H9 (cell line): Measurements from ENCODE around the gene PC. TPM values are rescaled to one million over a fixed set of nuclear protein-coding genes. Genes with fewer than 3 reads are reported as not detected.

Experiments used
- DNase-seq: peaks from one replicate; pipeline ENCODE4 v3.0.0-alpha.2; 2017
- H2AFZ ChIP-seq: one replicate; pipeline ENCODE4 v1.6.1; 2013; ENCODE audit warnings: mild to moderate bottlenecking, low read length, control low read depth, moderate library complexity
- H2AK5ac ChIP-seq: 2 replicates; pipeline ENCODE4 v1.6.1; 2013; ENCODE audit warnings: low read length, control low read depth, mixed read lengths; ENCODE audit not compliant: insufficient read length
- H2BK120ac ChIP-seq: one replicate; pipeline ENCODE4 v1.6.1; 2013; ENCODE audit warnings: low read depth, mild to moderate bottlenecking, low read length, control low read depth, inconsistent platforms; ENCODE audit not compliant: poor library complexity, severe bottlenecking
- H2BK12ac ChIP-seq: 2 replicates; pipeline ENCODE4 v1.6.1; 2013; ENCODE audit warnings: low read length, control low read depth, mixed read lengths, low read depth; ENCODE audit not compliant: insufficient read length
- H2BK15ac ChIP-seq: 2 replicates; pipeline ENCODE4 v1.6.1; 2013; ENCODE audit warnings: low read depth, low read length, control low read depth
- H2BK20ac ChIP-seq: one replicate; pipeline ENCODE4 v1.6.1; 2013; ENCODE audit warnings: low read depth, mild to moderate bottlenecking, low read length, control low read depth, inconsistent platforms; ENCODE audit not compliant: poor library complexity, severe bottlenecking
- H2BK5ac ChIP-seq: 2 replicates; pipeline ENCODE4 v1.6.1; 2013; ENCODE audit warnings: low read length, control low read depth, mixed read lengths; ENCODE audit not compliant: insufficient read length
- H3K14ac ChIP-seq: 2 replicates; pipeline ENCODE4 v1.6.1; 2013; ENCODE audit warnings: low read length, control low read depth; ENCODE audit not compliant: insufficient read depth
- H3K18ac ChIP-seq: 2 replicates; pipeline ENCODE4 v1.6.1; 2013; ENCODE audit warnings: low read depth, mild to moderate bottlenecking, mixed read lengths, low read length, control low read depth; ENCODE audit not compliant: insufficient read length
- H3K23ac ChIP-seq: 2 replicates; pipeline ENCODE4 v1.6.1; 2013; ENCODE audit warnings: low read length, control low read depth, mixed read lengths, low read depth; ENCODE audit not compliant: insufficient read length
- H3K23me2 ChIP-seq: 2 replicates; pipeline ENCODE4 v1.6.1; 2013; ENCODE audit warnings: low read depth, mild to moderate bottlenecking, mixed read lengths, low read length, control low read depth; ENCODE audit not compliant: insufficient read length, poor library complexity, severe bottlenecking
- H3K27ac ChIP-seq: 2 replicates; pipeline ENCODE4 v1.5.1; 2013; ENCODE audit warnings: low read length, control low read depth, mixed read lengths, low read depth; ENCODE audit not compliant: insufficient read length
- H3K27me3 ChIP-seq: 2 replicates; pipeline ENCODE4 v1.6.1; 2013; ENCODE audit warnings: low read length, control low read depth, inconsistent platforms; ENCODE audit not compliant: insufficient read depth
- H3K4ac ChIP-seq: 2 replicates; pipeline ENCODE4 v1.6.1; 2013; ENCODE audit warnings: low read depth, mild to moderate bottlenecking, control low read depth, inconsistent platforms, low read length, moderate library complexity
- H3K4me1 ChIP-seq: 2 replicates; pipeline ENCODE4 v1.6.1; 2013; ENCODE audit warnings: low read length, control low read depth, inconsistent platforms; ENCODE audit not compliant: insufficient read depth
- H3K4me2 ChIP-seq: 2 replicates; pipeline ENCODE4 v1.6.1; 2013; ENCODE audit warnings: low read length, control low read depth, mixed read lengths; ENCODE audit not compliant: insufficient read length, insufficient read depth
- H3K56ac ChIP-seq: 2 replicates; pipeline ENCODE4 v1.6.1; 2013; ENCODE audit warnings: low read depth, mild to moderate bottlenecking, mixed read lengths, low read length, control low read depth; ENCODE audit not compliant: insufficient read length
- H3K79me1 ChIP-seq: 2 replicates; pipeline ENCODE4 v1.6.1; 2013; ENCODE audit warnings: low read depth, mild to moderate bottlenecking, moderate library complexity, low read length, control low read depth, inconsistent platforms; ENCODE audit not compliant: insufficient read depth, poor library complexity, severe bottlenecking
- H3K79me2 ChIP-seq: 2 replicates; pipeline ENCODE4 v1.6.1; 2013; ENCODE audit warnings: low read length, control low read depth, inconsistent platforms; ENCODE audit not compliant: insufficient read depth
- H3K9ac ChIP-seq: 2 replicates; pipeline ENCODE4 v1.6.1; 2013; ENCODE audit warnings: low read length, control low read depth, mixed read lengths; ENCODE audit not compliant: insufficient read length; ENCODE audit errors: extremely low read depth
- H3K9me3 ChIP-seq: one replicate; pipeline ENCODE4 v1.6.1; 2013; ENCODE audit warnings: low read depth, low read length, inconsistent platforms; ENCODE audit not compliant: control insufficient read depth
- H3T11ph ChIP-seq: one replicate; pipeline ENCODE4 v1.6.1; 2013; ENCODE audit warnings: mild to moderate bottlenecking, low read length, control low read depth, inconsistent platforms
- H4K20me1 ChIP-seq: one replicate; pipeline ENCODE4 v1.6.1; 2013; ENCODE audit not compliant: control insufficient read depth, insufficient read length, insufficient read depth
- H4K5ac ChIP-seq: 2 replicates; pipeline ENCODE4 v1.6.1; 2013; ENCODE audit warnings: low read depth, mild to moderate bottlenecking, mixed read lengths, low read length, control low read depth; ENCODE audit not compliant: insufficient read length
- H4K8ac ChIP-seq: replicated peaks from 2 replicates; pipeline ENCODE4 v1.6.1; 2013; ENCODE audit warnings: low read length, control low read depth, mixed read lengths, low read depth; ENCODE audit not compliant: insufficient read length
- H4K91ac ChIP-seq: 2 replicates; pipeline ENCODE4 v1.6.1; 2013; ENCODE audit warnings: low read depth, mild to moderate bottlenecking, moderate library complexity, mixed read lengths, low read length, control low read depth; ENCODE audit not compliant: insufficient read length
- H3K27ac Mint-ChIP-seq, 3 experiments: 2 replicates in 2 of 3; 3 replicates in 1 of 3; pipeline ENCODE4 v1.8.0; 2020 to 2021; ENCODE audit warnings: mixed read lengths in 3 of 3, mild to moderate bottlenecking in 1 of 3, moderate library complexity in 1 of 3
- H3K27me3 Mint-ChIP-seq: 2 replicates; pipeline ENCODE4 v1.8.0; 2021; ENCODE audit warnings: low read depth, mild to moderate bottlenecking, moderate library complexity, mixed read lengths
- H3K36me3 Mint-ChIP-seq, 3 experiments: 2 replicates in 2 of 3; 3 replicates in 1 of 3; pipeline ENCODE4 v1.8.0; 2020 to 2021; ENCODE audit warnings: low read depth in 3 of 3, mixed read lengths in 3 of 3; ENCODE audit not compliant: insufficient read depth in 1 of 3
- H3K4me1 Mint-ChIP-seq, 2 experiments: 2 replicates each; pipeline ENCODE4 v1.8.0; 2020; ENCODE audit warnings: mixed read lengths in 2 of 2
- H3K4me3 Mint-ChIP-seq, 2 experiments: 2 replicates in 1 of 2; 3 replicates in 1 of 2; pipeline ENCODE4 v1.8.0; 2020 to 2021; ENCODE audit warnings: mild to moderate bottlenecking in 2 of 2, mixed read lengths in 2 of 2, moderate library complexity in 1 of 2
- H3K9me3 Mint-ChIP-seq, 2 experiments: 2 replicates in 1 of 2; 3 replicates in 1 of 2; pipeline ENCODE4 v1.8.0; 2020; ENCODE audit warnings: mild to moderate bottlenecking in 2 of 2, mixed read lengths in 2 of 2, moderate library complexity in 1 of 2
- CTCF ChIP-seq: fragments of 200-600 bp; sonication (generic); conservative IDR thresholded peaks from 3 replicates; pipeline ENCODE4 v1.8.0; 2021; ENCODE audit warnings: antibody characterized with exemption, mild to moderate bottlenecking
- WGBS: extraction: QIAGEN DNeasy Blood & Tissue Kit; methylation state at CpG from one replicate; pipeline ENCODE4 v1.1.7; 2013; ENCODE audit warnings: missing lambda C conversion rate, low lambda C conversion rate, mixed read lengths; ENCODE audit not compliant: insufficient read length; ENCODE audit errors: extremely low coverage; 5-methylcytosine and 5-hydroxymethylcytosine counted together
- total RNA-seq: library from RNA; stranded (reverse); gene quantifications from 2 replicates; pipeline ENCODE4 v1.2.1, GENCODE V29; 2021

PC gene
- total RNA-seq, 1 experiment from 2014 or later = 32.6 TPM

- H3K4ac ChIP-seq = no peak overlapping the region
- no peaks in the 10 kb centered on the region for H3K79me1 ChIP-seq
- H3K4me2 ChIP-seq = no peak overlapping the region
- no peaks in the 10 kb centered on the region for H3K23me2 ChIP-seq
- Mint-ChIP-seq H3K4me3 (no peak overlapping the region; a peak in 1 of 5 replicates), H3K27ac (peak overlapping the region in 1 of 3 experiments; percentile 56; a peak in 1 of 7 replicates), H3K4me1 (peaks cover 5% of the 10 kb centered on the region in 2 experiments; a peak in 3 of 4 replicates), H3K36me3 (peaks cover 0 to 39% (median 39%) of the 10 kb centered on the region in 3 experiments; a peak in 5 of 7 replicates), H3K27me3 (no peaks in the 10 kb centered on the region), H3K9me3 (no peaks in the 10 kb centered on the region)
- no peak overlapping the region for H2BK15ac ChIP-seq
- H2BK12ac ChIP-seq = no peak overlapping the region
- H2BK120ac ChIP-seq = no peak overlapping the region
- no peak overlapping the region for H4K91ac ChIP-seq
- no peak overlapping the region for H4K8ac ChIP-seq
- no peak overlapping the region for H2AK5ac ChIP-seq
- H2BK5ac ChIP-seq = no peak overlapping the region
- H2BK20ac ChIP-seq = no peak overlapping the region
- H3K4me1 ChIP-seq = no peaks in the 10 kb centered on the region
- H3K27me3 ChIP-seq = no peaks in the 10 kb centered on the region
- no peak overlapping the region for H2AFZ ChIP-seq
- H4K20me1 ChIP-seq = no peaks in the 10 kb centered on the region
- H3K9me3 ChIP-seq = no peaks in the 10 kb centered on the region
- H3K9ac ChIP-seq = no peak overlapping the region
- DNase-seq = no peak
- H3K56ac ChIP-seq = no peak overlapping the region
- no peak overlapping the region for H3K27ac ChIP-seq
- no peak for TF ChIP-seq CTCF
- H4K5ac ChIP-seq = no peak overlapping the region
- H3K79me2 ChIP-seq = no peaks in the 10 kb centered on the region
- H3K23ac ChIP-seq = no peak overlapping the region
- no peak overlapping the region for H3K18ac ChIP-seq
- no peak overlapping the region for H3T11ph ChIP-seq
- H3K14ac ChIP-seq = no peak overlapping the region
- WGBS = no CpG with 5 or more reads among the region's 12 CpGs
These were observed 122.3 kb downstream of the PC start for GRCh38 chr11:66835768-66836405.
